Common myeloid progenitor, CD34-positive (primary cell): ENCODE data around the gene CAND1. TPM values are rescaled to one million over a fixed set of nuclear protein-coding genes. Genes with fewer than 3 reads are reported as not detected.

Experiments used
- CTCF ChIA-PET: fragments of 350-600 bp; sonication (Branson Sonifier 250); formaldehyde crosslinking; loops from one replicate; lab custom pipeline; 2021; ENCODE audit warnings: antibody characterized with exemption; lab: Charles Lee
- POLR2A ChIA-PET: fragments of 350-600 bp; sonication (Branson Sonifier 250); formaldehyde crosslinking; loops from one replicate; lab custom pipeline; 2021; ENCODE audit warnings: antibody characterized with exemption; lab: Charles Lee
- DNase-seq, 3 donors: peaks; one replicate each; pipeline versions ENCODE4 v3.0.0 to v3.0.0-alpha.2; 2013
- H3K27ac ChIP-seq, 2 experiments: 1 replicate in 1 of 2; 2 replicates in 1 of 2; pipeline ENCODE4 v1.7.0; 2013; ENCODE audit warnings: inconsistent platforms in 2 of 2, low read length in 2 of 2, mild to moderate bottlenecking in 2 of 2, low read depth in 1 of 2, moderate library complexity in 1 of 2; ENCODE audit not compliant: severe bottlenecking in 2 of 2, insufficient read depth in 1 of 2, poor library complexity in 1 of 2
- H3K27me3 ChIP-seq, 5 experiments: replicated peaks in 2 of 5; 1 replicate in 3 of 5; 2 replicates in 2 of 5; pipeline versions ENCODE4 v1.6.1 to v1.7.0; 2013; ENCODE audit warnings: low read length in 4 of 5, mild to moderate bottlenecking in 2 of 5, moderate library complexity in 2 of 5, inconsistent platforms in 1 of 5; ENCODE audit not compliant: insufficient read depth in 5 of 5, control insufficient read depth in 4 of 5
- H3K36me3 ChIP-seq, 4 experiments: 1 replicate in 2 of 4; 2 replicates in 2 of 4; pipeline versions ENCODE4 v1.6.1 to v1.7.0; 2013; ENCODE audit warnings: low read length in 3 of 4, control low read depth in 1 of 4, mild to moderate bottlenecking in 1 of 4; ENCODE audit not compliant: control insufficient read depth in 4 of 4, insufficient read depth in 4 of 4
- H3K4me1 ChIP-seq, 4 experiments: 1 replicate in 3 of 4; 2 replicates in 1 of 4; pipeline versions ENCODE4 v1.6.1 to v1.7.1; 2013; ENCODE audit warnings: low read length in 3 of 4, mild to moderate bottlenecking in 3 of 4, control low read depth in 1 of 4, inconsistent platforms in 1 of 4, moderate library complexity in 1 of 4; ENCODE audit not compliant: control insufficient read depth in 4 of 4, insufficient read depth in 4 of 4; ENCODE audit errors: control extremely low read depth in 1 of 4
- H3K4me3 ChIP-seq, 7 experiments: 1 replicate in 4 of 7; 2 replicates in 3 of 7; pipeline versions ENCODE4 v1.5.1 to v1.7.0; 2013; ENCODE audit warnings: mild to moderate bottlenecking in 7 of 7, low read length in 6 of 7, moderate library complexity in 6 of 7, inconsistent platforms in 2 of 7, low read depth in 2 of 7, control low read depth in 1 of 7; ENCODE audit not compliant: insufficient read depth in 4 of 7, control insufficient read depth in 1 of 7; ENCODE audit errors: extremely low read depth in 1 of 7
- H3K9me3 ChIP-seq, 5 experiments: 1 replicate in 4 of 5; 2 replicates in 1 of 5; pipeline versions ENCODE4 v1.6.1 to v1.7.1; 2013; ENCODE audit warnings: low read length in 4 of 5, mild to moderate bottlenecking in 2 of 5, inconsistent platforms in 1 of 5, low read depth in 1 of 5, moderate library complexity in 1 of 5; ENCODE audit not compliant: control insufficient read depth in 4 of 5, insufficient read depth in 2 of 5; ENCODE audit errors: control extremely low read depth in 1 of 5
- whole genome bisulfite sequencing: methylation state at CpG from one replicate; pipeline ENCODE4 v1.1.5; 2013; ENCODE audit not compliant: insufficient coverage; 5-methylcytosine and 5-hydroxymethylcytosine counted together
- polyA plus RNA-seq: library from polyadenylated mRNA; unstranded; fragments of 120-200 nt; gene quantifications from one replicate; pipeline ENCODE4 v1.2.1, GENCODE V29; 2013

Gene CAND1
- 70.8 TPM for polyA plus RNA-seq

GRCh38 chr12:67268896-67269632 lies at the start of gene CAND1:
Gene CAND1 (plus strand): TSS chr12:67269358. CDS start chr12:67269718, 360 bp downstream.
- peaks cover 3 to 33% (median 15%) of the 10 kb centered on the region in 4 experiments for H3K4me1 ChIP-seq
- no peaks in the 10 kb centered on the region for H3K9me3 ChIP-seq
- 0% methylated on average over 57 of the region's 61 CpGs for WGBS
- H3K27ac ChIP-seq: peak within 1 kb of the TSS; percentile 94 to 98
- H3K36me3 ChIP-seq: peaks cover 0 to 2% (median 0%) of the 10 kb centered on the region in 4 experiments
- CTCF ChIA-PET: interaction anchor here (1.2 to 2.0 kb wide), 7 partner anchors 10 to 1308 kb away, joined by 3 to 11 read pairs (median 4); no protein-coding TSS in a partner anchor
- POLR2A ChIA-PET: interaction anchor here (0.8 to 1.4 kb wide), 2 partner anchors 11 to 36 kb away, joined by 3 read pairs; no protein-coding TSS in a partner anchor
- peak within 1 kb of the TSS; percentile 83 to 97 (median 93) for H3K4me3 ChIP-seq
- no peaks in the 10 kb centered on the region for H3K27me3 ChIP-seq
- peak; percentile 99 to 100 (median 100) for DNase-seq

GRCh38 chr12:67220065-67220464 lies 49.1 kb upstream of the CAND1 start:
- Histone ChIP-seq H3K4me3 (no peak overlapping the region), H3K27me3 (peaks cover 0 to 2% (median 0%) of the 10 kb centered on the region in 5 experiments), H3K27ac (no peak overlapping the region), H3K36me3 (no peaks in the 10 kb centered on the region), H3K4me1 (no peaks in the 10 kb centered on the region), H3K9me3 (peaks cover 0 to 11% (median 0%) of the 10 kb centered on the region in 5 experiments)
- DNase-seq: no peak
- ChIA-PET POLR2A (no interaction called here), CTCF (no interaction called here)
- WGBS: 84% methylated on average over 4 of the region's 4 CpGs

- Histone ChIP-seq H3K4me3 (no peak overlapping the region), H3K36me3 (no peaks in the 10 kb centered on the region), H3K27me3 (peaks cover 0 to 2% (median 0%) of the 10 kb centered on the region in 5 experiments), H3K4me1 (no peaks in the 10 kb centered on the region), H3K27ac (no peak overlapping the region), H3K9me3 (peaks cover 0 to 11% (median 0%) of the 10 kb centered on the region in 5 experiments)
- POLR2A ChIA-PET: no interaction called here
- 85% methylated on average over 4 of the region's 4 CpGs for WGBS
- DNase-seq: peak in 1 of 3 donors; percentile 1
- CTCF ChIA-PET: interaction anchor here (0.7 to 1.3 kb wide), 2 partner anchors 12 to 54 kb away, joined by 3 read pairs; no protein-coding TSS in a partner anchor
Observed at GRCh38 chr12:67222302-67222701, 46.9 kb upstream of the CAND1 start.

GRCh38 chr12:67223225-67223624 lies 45.9 kb upstream of the CAND1 start:
- Histone ChIP-seq H3K27ac (no peak overlapping the region), H3K36me3 (no peaks in the 10 kb centered on the region), H3K9me3 (peaks cover 0 to 11% (median 0%) of the 10 kb centered on the region in 5 experiments), H3K27me3 (no peaks in the 10 kb centered on the region), H3K4me1 (no peaks in the 10 kb centered on the region), H3K4me3 (no peak overlapping the region)
- POLR2A ChIA-PET: no interaction called here
- CTCF ChIA-PET: no interaction called here
- no peak for DNase-seq
- whole genome bisulfite sequencing: 100% methylated on average over 3 of the region's 3 CpGs

GRCh38 chr12:67237231-67237630 lies 31.9 kb upstream of the CAND1 start:
- WGBS: 92% methylated on average over 2 of the region's 4 CpGs
- Histone ChIP-seq H3K36me3 (no peaks in the 10 kb centered on the region), H3K27me3 (peaks cover 0 to 3% (median 0%) of the 10 kb centered on the region in 5 experiments), H3K27ac (no peak overlapping the region), H3K4me1 (no peaks in the 10 kb centered on the region), H3K4me3 (no peak overlapping the region), H3K9me3 (peaks cover 0 to 6% (median 3%) of the 10 kb centered on the region in 5 experiments)
- no peak for DNase-seq
- POLR2A ChIA-PET: no interaction called here
- CTCF ChIA-PET: no interaction called here

GRCh38 chr12:67239061-67239460 lies 30.1 kb upstream of the CAND1 start:
- no CpG with 5 or more reads among the region's 2 CpGs for WGBS
- Histone ChIP-seq H3K4me1 (no peaks in the 10 kb centered on the region), H3K27ac (no peak overlapping the region), H3K9me3 (peaks cover 0 to 6% (median 2%) of the 10 kb centered on the region in 5 experiments), H3K27me3 (peaks cover 0 to 3% (median 0%) of the 10 kb centered on the region in 5 experiments), H3K36me3 (no peaks in the 10 kb centered on the region), H3K4me3 (no peak overlapping the region)
- ChIA-PET POLR2A (no interaction called here), CTCF (no interaction called here)
- DNase-seq: no peak

- no peak overlapping the region for H3K27ac ChIP-seq
- peaks cover 0 to 3% (median 0%) of the 10 kb centered on the region in 5 experiments for H3K27me3 ChIP-seq
- ChIA-PET CTCF (no interaction called here), POLR2A (no interaction called here)
- no peak for DNase-seq
- H3K4me3 ChIP-seq: no peak overlapping the region
- peaks cover 0 to 3% (median 0%) of the 10 kb centered on the region in 5 experiments for H3K9me3 ChIP-seq
- 100% methylated on average over 2 of the region's 3 CpGs for WGBS
- H3K36me3 ChIP-seq: no peaks in the 10 kb centered on the region
- no peaks in the 10 kb centered on the region for H3K4me1 ChIP-seq
Observed at GRCh38 chr12:67241482-67241881, 27.7 kb upstream of the CAND1 start.
